ENCODE results near the gene ACP2.

Gene ACP2

GRCh38 chr11:47267876-47268275 is 19.3 kb upstream of the ACP2 start:
- Histone ChIP-seq H3K9me3 (replicated peaks; ENCODE audit: low read length) (no peaks in the 10 kb centered on the region), H3K4me1 (ENCODE audit: control insufficient read depth, insufficient read depth, low read length) (peaks cover 42% of the 10 kb centered on the region), H3K4me2 (ENCODE audit: low read length) (no peak overlapping the region), H3K36me3 (ENCODE audit: insufficient read depth, low read length) (no peaks in the 10 kb centered on the region), H3K4me3 (ENCODE audit: low read length) (no peak overlapping the region), H3K9ac (ENCODE audit: low read depth, low read length) (no peak overlapping the region), H3K27me3 (ENCODE audit: control insufficient read depth, insufficient read depth, low read length) (no peaks in the 10 kb centered on the region)

GRCh38 chr11:47264521-47264920 is 15.9 kb upstream of the ACP2 start:
- no peak overlapping the region for H3K4me3 ChIP-seq (ENCODE audit: low read length)
- no peaks in the 10 kb centered on the region for H3K9me3 ChIP-seq (replicated peaks; ENCODE audit: low read length)
- no peaks in the 10 kb centered on the region for H3K27me3 ChIP-seq (ENCODE audit: control insufficient read depth, insufficient read depth, low read length)
- no peak overlapping the region for H3K4me2 ChIP-seq (ENCODE audit: low read length)
- H3K9ac ChIP-seq (ENCODE audit: low read depth, low read length) = no peak overlapping the region
- H3K36me3 ChIP-seq (ENCODE audit: insufficient read depth, low read length) = no peaks in the 10 kb centered on the region
- peaks cover 25% of the 10 kb centered on the region for H3K4me1 ChIP-seq (ENCODE audit: control insufficient read depth, insufficient read depth, low read length)

GRCh38 chr11:47264119-47264518 is 15.5 kb upstream of the ACP2 start:
- Histone ChIP-seq H3K4me2 (ENCODE audit: low read length) (no peak overlapping the region), H3K36me3 (ENCODE audit: insufficient read depth, low read length) (no peaks in the 10 kb centered on the region), H3K27me3 (ENCODE audit: control insufficient read depth, insufficient read depth, low read length) (no peaks in the 10 kb centered on the region), H3K9me3 (replicated peaks; ENCODE audit: low read length) (no peaks in the 10 kb centered on the region), H3K4me1 (ENCODE audit: control insufficient read depth, insufficient read depth, low read length) (peaks cover 22% of the 10 kb centered on the region), H3K9ac (ENCODE audit: low read depth, low read length) (no peak overlapping the region), H3K4me3 (ENCODE audit: low read length) (no peak overlapping the region)

GRCh38 chr11:47261291-47261800 is 12.7 kb upstream of the ACP2 start:
- Histone ChIP-seq H3K4me2 (ENCODE audit: low read length) (no peak overlapping the region), H3K4me1 (ENCODE audit: control insufficient read depth, insufficient read depth, low read length) (peaks cover 26% of the 10 kb centered on the region), H3K9ac (ENCODE audit: low read depth, low read length) (no peak overlapping the region), H3K9me3 (replicated peaks; ENCODE audit: low read length) (no peaks in the 10 kb centered on the region), H3K27me3 (ENCODE audit: control insufficient read depth, insufficient read depth, low read length) (no peaks in the 10 kb centered on the region), H3K4me3 (ENCODE audit: low read length) (no peak overlapping the region), H3K36me3 (ENCODE audit: insufficient read depth, low read length) (no peaks in the 10 kb centered on the region)

- no peak overlapping the region for H3K4me2 ChIP-seq (ENCODE audit: low read length)
- no peak overlapping the region for H3K9ac ChIP-seq (ENCODE audit: low read depth, low read length)
- H3K4me3 ChIP-seq (ENCODE audit: low read length) = no peak overlapping the region
- no peaks in the 10 kb centered on the region for H3K9me3 ChIP-seq (replicated peaks; ENCODE audit: low read length)
- no peaks in the 10 kb centered on the region for H3K36me3 ChIP-seq (ENCODE audit: insufficient read depth, low read length)
- H3K4me1 ChIP-seq (ENCODE audit: control insufficient read depth, insufficient read depth, low read length) = peaks cover 25% of the 10 kb centered on the region
- no peaks in the 10 kb centered on the region for H3K27me3 ChIP-seq (ENCODE audit: control insufficient read depth, insufficient read depth, low read length)
These were observed 11.8 kb upstream of the ACP2 start for GRCh38 chr11:47260366-47260765.

- Histone ChIP-seq H3K9me3 (replicated peaks; ENCODE audit: low read length) (no peaks in the 10 kb centered on the region), H3K27me3 (ENCODE audit: control insufficient read depth, insufficient read depth, low read length) (no peaks in the 10 kb centered on the region), H3K36me3 (ENCODE audit: insufficient read depth, low read length) (no peaks in the 10 kb centered on the region), H3K4me2 (ENCODE audit: low read length) (no peak overlapping the region), H3K9ac (ENCODE audit: low read depth, low read length) (no peak overlapping the region), H3K4me3 (ENCODE audit: low read length) (no peak overlapping the region), H3K4me1 (ENCODE audit: control insufficient read depth, insufficient read depth, low read length) (peaks cover 27% of the 10 kb centered on the region)
These were observed 10.8 kb upstream of the ACP2 start for GRCh38 chr11:47259232-47259977.

- Histone ChIP-seq H3K36me3 (ENCODE audit: insufficient read depth, low read length) (no peaks in the 10 kb centered on the region), H3K9ac (ENCODE audit: low read depth, low read length) (peak overlapping the region; percentile 52), H3K4me2 (ENCODE audit: low read length) (peak overlapping the region; percentile 65), H3K9me3 (replicated peaks; ENCODE audit: low read length) (no peaks in the 10 kb centered on the region), H3K4me3 (ENCODE audit: low read length) (peak overlapping the region; percentile 54), H3K4me1 (ENCODE audit: control insufficient read depth, insufficient read depth, low read length) (peaks cover 34% of the 10 kb centered on the region), H3K27me3 (ENCODE audit: control insufficient read depth, insufficient read depth, low read length) (no peaks in the 10 kb centered on the region)
These were observed 9.8 kb upstream of the ACP2 start for GRCh38 chr11:47258317-47258902.

- Histone ChIP-seq H3K4me3 (ENCODE audit: low read length) (peak within 1 kb of the TSS; percentile 54), H3K4me2 (ENCODE audit: low read length) (peak within 1 kb of the TSS; percentile 65), H3K4me1 (ENCODE audit: control insufficient read depth, insufficient read depth, low read length) (peaks cover 34% of the 10 kb centered on the region), H3K9ac (ENCODE audit: low read depth, low read length) (peak within 1 kb of the TSS; percentile 52), H3K9me3 (replicated peaks; ENCODE audit: low read length) (no peaks in the 10 kb centered on the region), H3K27me3 (ENCODE audit: control insufficient read depth, insufficient read depth, low read length) (no peaks in the 10 kb centered on the region), H3K36me3 (ENCODE audit: insufficient read depth, low read length) (no peaks in the 10 kb centered on the region)
These were observed 9.1 kb upstream of the ACP2 start, which contains the start of gene NR1H3 for GRCh38 chr11:47257517-47258316. Gene NR1H3 (plus strand): TSS chr11:47257996. CDS start chr11:47259217, 1,221 bp downstream.

GRCh38 chr11:47257177-47257516 is 8.5 kb upstream of the ACP2 start:
- Histone ChIP-seq H3K4me1 (ENCODE audit: control insufficient read depth, insufficient read depth, low read length) (peaks cover 34% of the 10 kb centered on the region), H3K4me3 (ENCODE audit: low read length) (peak overlapping the region; percentile 54), H3K9me3 (replicated peaks; ENCODE audit: low read length) (no peaks in the 10 kb centered on the region), H3K4me2 (ENCODE audit: low read length) (peak overlapping the region; percentile 65), H3K36me3 (ENCODE audit: insufficient read depth, low read length) (no peaks in the 10 kb centered on the region), H3K9ac (ENCODE audit: low read depth, low read length) (peak overlapping the region; percentile 52), H3K27me3 (ENCODE audit: control insufficient read depth, insufficient read depth, low read length) (no peaks in the 10 kb centered on the region)

- H3K4me1 ChIP-seq (ENCODE audit: control insufficient read depth, insufficient read depth, low read length) = peaks cover 34% of the 10 kb centered on the region
- H3K9me3 ChIP-seq (replicated peaks; ENCODE audit: low read length) = no peaks in the 10 kb centered on the region
- no peaks in the 10 kb centered on the region for H3K27me3 ChIP-seq (ENCODE audit: control insufficient read depth, insufficient read depth, low read length)
- H3K9ac ChIP-seq (ENCODE audit: low read depth, low read length) = no peak overlapping the region
- H3K36me3 ChIP-seq (ENCODE audit: insufficient read depth, low read length) = no peaks in the 10 kb centered on the region
- no peak overlapping the region for H3K4me2 ChIP-seq (ENCODE audit: low read length)
- no peak overlapping the region for H3K4me3 ChIP-seq (ENCODE audit: low read length)
These were observed 7.8 kb upstream of the ACP2 start for GRCh38 chr11:47256374-47256773.

GRCh38 chr11:47254386-47254785 is 5.8 kb upstream of the ACP2 start:
- no peaks in the 10 kb centered on the region for H3K9me3 ChIP-seq (replicated peaks; ENCODE audit: low read length)
- H3K4me2 ChIP-seq (ENCODE audit: low read length) = peak overlapping the region; percentile 60
- peaks cover 38% of the 10 kb centered on the region for H3K4me1 ChIP-seq (ENCODE audit: control insufficient read depth, insufficient read depth, low read length)
- H3K9ac ChIP-seq (ENCODE audit: low read depth, low read length) = peak overlapping the region; percentile 30
- no peaks in the 10 kb centered on the region for H3K27me3 ChIP-seq (ENCODE audit: control insufficient read depth, insufficient read depth, low read length)
- peak overlapping the region; percentile 24 for H3K4me3 ChIP-seq (ENCODE audit: low read length)
- no peaks in the 10 kb centered on the region for H3K36me3 ChIP-seq (ENCODE audit: insufficient read depth, low read length)
